AG20443 (cell line): ENCODE data around the gene COP1.

Source experiments
- DNase-seq: peaks from one replicate; pipeline ENCODE4 v3.0.0; 2012; ENCODE audit warnings: low spot score, mixed read lengths

COP1 gene

DNA sequence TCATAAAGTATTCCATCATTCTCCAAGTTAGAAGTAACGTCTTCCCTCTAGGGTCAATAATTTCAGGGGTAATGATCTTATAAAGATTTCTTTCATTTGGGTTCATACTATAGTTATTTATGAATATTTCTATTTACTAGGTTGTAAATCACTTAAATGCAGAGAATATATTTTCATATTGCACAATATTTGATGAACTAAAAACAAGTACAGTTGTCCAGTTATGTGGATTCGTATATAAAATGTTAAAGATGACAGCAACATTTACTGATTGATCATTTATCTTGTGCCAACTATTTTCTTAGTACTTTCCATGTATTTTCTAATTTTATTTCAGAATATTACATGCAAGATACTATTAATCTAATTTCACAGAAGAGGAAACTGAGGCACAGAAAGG is 243.3 kb downstream of the COP1 start:
- no peak for DNase-seq

DNA sequence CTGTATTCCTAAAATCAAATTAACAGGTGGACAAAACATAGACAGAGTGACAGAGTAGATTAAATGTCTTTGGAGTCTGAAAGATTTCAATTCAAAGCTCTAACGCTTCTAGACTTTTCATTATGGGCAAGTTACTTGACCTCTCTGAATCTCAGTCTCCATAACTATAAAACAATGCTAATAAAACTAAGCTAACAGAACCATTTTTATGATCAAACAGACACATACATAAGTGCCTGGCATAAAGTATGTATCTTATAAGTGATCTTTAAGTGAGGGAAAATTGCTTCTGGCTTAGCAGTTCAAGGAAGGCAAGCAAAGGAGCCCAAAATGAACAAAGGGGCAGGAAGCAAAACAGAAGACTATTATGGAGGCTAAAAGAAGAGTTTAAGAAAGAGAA is 246.9 kb downstream of the COP1 start:
- no peak for DNase-seq

DNA sequence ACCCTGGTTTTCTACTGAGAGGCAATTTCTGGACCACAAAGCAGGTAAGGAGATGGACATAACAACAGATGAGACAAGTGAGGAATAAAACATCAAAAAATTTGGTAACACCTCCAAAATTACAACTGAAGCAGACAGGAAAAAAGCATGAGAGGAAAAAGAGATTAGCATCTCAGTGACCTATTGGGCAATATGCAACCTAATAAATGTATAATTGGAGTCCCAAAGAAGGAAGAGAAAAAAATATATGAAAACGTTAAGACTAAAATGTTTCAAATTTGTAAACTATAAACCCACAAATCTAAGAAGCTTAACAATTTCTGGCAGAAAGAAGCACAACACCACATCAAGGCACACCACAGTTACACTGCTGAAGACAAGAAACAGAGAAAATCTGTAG is 255.5 kb downstream of the COP1 start:
- DNase-seq: no peak

DNA sequence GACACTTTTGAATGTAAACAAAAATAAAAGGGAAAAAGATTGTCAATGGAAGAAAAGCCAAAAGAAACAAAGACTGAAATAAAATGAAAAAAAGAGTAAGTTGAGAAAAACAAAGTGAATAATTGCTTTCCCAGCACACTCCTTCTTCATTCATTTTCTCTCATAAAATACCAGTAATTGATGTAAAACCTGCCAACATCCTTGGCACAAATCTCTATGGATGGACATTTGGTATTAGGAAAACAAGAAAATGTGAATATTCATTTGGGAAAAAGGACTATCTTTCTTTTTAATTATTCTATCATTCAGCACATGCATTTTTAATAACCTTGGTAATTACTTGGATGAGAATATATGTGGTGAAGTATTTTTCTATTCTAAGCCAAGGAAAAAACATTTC is 259.3 kb downstream of the COP1 start:
- no peak for DNase-seq

DNA sequence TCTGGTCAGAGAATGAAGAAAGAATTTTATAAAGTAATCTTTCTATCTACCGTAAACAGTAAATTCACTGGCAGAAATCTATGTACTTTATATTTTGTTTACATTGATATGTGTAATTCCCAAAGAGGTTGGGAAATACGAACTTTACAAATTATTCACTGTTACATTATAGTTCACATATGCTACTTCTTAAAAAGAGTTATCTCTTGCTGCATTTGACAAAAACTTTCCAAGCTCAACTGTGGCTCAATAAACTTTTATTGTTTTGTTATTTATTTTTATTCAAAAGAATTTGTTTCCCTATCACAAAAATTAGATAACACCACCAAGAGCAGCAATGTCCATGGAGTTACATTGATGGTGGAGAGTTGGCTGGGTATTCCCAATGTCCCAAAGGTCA is 262.5 kb downstream of the COP1 start:
- no peak for DNase-seq

DNA sequence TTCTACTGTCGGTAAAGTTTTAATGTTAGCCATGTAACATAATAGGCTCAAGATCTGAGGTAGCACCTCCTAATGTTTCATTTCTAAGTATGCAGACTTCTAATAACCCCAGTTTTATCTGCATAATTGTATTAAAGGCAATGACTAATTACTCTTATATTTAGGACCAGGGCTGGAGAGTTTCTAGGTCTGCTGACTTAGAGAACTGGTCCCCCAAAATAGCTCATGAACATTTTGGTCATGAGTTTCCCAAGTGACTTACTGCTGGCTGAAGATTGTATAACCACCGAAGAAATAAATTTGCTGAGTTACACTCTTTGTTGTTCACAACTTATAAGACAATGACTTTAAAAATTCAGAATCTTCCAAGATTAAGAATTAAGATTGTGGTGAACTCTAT is 265.9 kb downstream of the COP1 start:
- DNase-seq: no peak

DNA sequence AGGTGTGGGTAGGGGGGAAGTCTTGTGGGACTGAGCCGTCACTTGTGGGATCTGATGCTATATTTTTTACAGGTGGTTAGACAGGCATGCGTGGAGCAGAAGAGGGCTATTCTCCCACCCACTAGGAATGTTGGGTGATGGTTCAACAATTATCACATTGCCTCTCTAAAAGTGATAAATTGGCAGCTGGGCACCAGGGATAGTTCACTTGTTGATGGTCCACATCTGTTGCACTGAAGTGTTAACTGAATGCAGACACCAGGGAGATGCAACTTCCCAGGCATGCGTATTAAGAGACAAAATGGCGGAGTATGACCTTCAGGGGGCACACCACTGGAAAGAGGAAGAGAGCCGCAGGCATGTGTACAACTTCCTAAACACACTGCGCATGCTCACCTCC is 270.4 kb downstream of the COP1 start:
- DNase-seq: no peak

DNA sequence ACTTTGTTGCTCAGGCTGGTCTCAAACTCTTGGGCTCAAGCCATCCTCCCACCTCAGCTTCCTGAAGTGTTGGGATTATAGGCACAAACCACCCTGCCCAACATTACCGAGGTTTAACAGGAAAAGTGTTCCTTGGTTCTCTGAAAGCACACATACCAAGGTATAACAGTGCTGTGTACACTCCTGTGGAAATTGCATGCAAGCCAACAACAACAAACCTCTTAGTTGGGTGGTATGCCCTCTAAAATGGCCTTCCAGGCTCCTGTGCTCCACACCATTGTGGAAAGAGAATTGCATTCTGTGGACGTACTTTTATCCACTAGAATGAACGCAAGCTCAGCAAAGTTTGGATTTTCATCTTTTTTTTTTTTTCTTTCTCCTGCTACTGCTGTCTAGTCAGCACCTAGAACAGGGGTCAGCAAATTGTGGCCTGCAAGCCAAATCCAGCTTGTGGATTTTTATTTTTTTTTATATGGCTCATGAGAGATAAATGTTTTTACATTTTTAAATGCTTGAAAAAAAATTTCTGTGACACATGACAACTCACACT is 271.4 kb downstream of the COP1 start:
- DNase-seq: no peak

DNA sequence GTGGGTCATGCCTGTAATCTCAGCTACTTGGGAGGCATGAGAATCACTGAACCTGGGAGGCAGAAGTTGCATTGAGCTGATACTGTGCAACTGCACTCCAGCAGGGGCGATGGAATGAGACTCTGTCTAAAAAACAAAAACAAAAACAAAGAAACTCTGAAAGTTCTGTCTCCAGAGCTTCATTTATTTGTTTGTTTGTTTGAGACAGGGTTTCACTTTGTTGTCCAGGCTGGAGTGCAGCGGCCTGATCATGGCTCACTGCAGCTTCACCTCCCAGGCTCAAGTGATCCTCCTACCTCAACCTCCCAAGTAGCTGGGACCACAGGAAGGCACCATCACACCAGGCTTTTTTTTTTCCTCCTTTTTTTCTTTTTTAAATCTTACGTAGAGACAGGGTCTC is 271.9 kb downstream of the COP1 start:
- DNase-seq: no peak

DNA sequence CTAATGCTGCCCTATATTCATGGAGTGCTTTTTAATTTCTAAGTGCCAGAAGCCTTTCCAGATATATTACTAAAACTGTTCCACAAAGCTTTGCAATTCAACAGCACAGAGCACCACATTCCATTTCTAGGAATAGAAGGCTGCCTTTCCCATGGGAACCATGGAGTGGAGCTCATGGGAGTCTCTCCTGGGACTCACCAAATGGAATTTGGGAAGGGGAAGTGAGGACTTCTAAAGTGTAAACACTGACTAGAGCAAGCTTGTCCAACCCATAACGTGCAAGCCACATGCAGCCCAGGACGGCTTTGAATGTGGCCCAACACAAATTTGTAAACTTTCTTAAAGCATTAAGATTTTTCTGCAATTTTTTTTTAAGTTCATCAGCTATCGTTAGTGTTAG is 273.3 kb downstream of the COP1 start:
- DNase-seq: no peak

DNA sequence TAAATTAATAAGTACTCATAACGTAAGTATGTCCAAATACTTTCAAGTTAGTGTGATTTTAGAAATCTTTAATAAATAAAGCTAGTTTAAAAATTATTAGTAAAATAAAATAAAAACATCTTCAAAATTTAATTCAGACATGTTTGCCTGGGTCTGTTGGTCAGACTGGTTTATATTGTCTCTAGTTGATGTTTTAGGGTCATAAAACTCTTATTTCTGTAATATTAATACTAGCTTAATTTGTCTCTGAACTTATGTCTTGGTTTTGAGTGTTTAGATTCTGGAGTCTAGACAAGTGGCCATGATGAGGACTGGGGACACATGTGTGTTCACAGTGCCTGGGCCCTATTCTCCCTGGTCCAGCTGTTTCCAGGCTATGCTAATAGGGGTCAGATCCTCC is 279.1 kb downstream of the COP1 start:
- DNase-seq: no peak

DNA sequence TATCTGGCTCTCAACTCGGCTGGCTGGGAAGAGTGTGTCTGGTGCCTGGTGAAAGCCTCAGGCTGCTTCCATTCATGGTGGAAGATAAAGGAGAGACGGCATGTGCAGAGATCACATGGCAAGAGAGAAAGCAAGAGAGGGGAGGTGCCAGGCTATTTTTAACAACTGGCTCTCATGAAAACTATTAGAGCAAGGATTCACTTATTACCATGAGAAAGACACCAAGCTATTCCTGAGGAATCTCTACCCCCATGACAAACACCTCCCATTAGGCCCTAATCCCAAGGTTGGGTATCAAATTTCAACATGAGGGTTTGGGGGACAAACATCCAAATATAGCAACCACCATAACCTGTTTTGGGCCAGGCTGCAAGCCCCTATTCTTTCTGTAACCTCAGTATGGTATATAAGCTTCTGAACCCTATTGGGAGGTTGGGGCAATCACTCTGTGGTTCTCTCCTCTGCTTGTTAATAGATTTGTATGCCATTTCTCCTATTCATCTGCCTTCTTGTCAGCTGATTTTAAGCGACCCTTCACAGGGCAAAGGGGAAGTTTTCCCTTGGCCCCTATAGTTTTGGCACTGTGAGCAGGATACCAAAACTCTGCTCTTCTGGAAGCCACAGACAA is 284.7 kb downstream of the COP1 start:
- no peak for DNase-seq

DNA sequence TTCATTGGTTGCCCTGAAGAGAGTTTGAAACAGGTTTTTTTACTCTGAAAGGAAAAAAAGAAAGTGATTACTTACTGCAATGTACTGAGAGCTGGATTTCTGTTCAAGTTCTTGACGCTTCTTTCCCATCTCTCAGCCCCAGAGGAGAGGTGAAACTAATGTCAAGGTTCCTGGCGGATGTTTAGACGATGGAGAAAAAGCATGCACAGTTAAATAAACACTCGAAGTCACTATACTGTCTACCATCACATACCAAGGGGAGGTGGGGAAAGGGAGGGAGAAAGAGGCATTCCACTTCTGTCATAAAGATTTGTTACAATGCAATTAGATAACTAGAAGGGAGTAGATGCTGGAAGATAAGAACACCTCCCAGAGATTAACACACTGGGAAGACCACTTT is 286.7 kb downstream of the COP1 start:
- DNase-seq: no peak

DNA sequence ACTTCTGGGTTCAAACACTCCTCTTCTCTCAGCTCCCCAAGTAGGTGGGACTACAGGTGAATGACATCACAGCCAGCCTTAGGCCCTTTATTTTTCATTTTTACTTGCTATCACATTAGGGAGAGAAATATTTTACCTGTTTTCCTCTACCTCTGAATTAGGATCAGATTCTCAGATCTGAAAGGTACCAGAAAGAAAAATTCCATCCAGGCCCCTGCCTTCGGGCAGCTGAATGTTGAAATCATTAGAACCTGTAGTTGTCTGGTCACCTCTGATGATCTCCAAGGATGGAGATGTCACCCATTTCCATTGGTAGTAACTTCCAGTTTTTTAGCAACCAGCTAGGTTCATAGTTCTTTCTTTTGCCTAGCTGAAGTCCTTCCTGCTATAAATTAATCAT is 288.1 kb downstream of the COP1 start:
- DNase-seq: no peak

DNA sequence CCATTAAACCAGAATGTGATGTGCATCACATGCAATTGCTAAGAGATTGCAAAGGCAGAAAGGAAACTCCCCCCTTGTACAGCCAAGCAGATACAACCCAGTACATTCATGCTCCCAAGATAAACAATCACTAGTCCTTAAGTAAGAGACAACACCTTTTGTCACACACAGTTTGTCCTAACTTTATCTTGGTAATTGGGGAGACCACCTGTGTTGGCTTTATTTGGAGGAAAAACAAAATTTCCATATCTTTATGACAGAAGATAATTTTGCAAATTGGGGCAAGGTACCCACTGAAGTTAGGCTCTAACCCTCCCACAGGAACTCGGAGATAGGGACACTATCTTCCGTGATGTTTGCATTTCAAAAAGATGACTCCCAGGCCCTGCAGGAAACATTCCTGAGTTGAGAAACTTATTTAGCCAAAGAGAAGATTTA is 288.7 kb downstream of the COP1 start:
- no peak for DNase-seq

DNA sequence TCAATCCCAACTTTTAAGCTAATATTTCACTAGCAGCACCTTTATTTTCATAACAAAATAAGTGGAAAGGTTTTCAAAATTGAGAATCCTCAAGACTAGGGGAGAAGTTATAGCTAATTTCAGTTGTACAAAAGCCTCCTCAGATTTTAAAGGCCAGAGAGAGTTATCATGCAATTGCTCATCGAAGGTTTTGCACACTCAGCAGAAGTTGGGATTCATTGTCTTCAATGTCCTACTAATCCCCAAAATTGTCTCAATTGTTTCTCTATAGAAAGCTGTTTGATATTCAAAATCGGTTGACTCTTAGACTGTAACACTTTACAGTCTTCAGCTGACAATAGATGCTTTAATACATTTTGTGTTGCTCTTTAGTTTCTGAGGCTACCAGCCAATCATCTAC is 293.0 kb downstream of the COP1 start:
- no peak for DNase-seq

DNA sequence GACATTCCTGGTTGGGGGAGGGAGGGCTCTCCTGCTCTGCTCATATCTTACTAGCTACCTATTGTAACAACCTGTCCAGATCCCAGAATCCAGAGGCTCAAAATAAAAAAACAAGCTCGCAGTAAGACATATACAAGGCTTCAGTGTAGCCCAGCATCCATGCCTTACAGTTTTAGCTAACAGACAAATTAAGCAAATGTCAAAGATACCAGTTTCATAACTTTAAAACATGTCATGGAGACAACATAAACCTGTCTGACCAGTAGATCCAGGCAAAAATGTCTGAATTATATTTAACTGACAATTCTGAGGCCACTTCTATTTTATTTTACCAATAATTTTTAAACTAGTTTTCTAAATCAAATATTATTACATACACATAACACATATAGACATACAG is 295.9 kb downstream of the COP1 start:
- no peak for DNase-seq

DNA sequence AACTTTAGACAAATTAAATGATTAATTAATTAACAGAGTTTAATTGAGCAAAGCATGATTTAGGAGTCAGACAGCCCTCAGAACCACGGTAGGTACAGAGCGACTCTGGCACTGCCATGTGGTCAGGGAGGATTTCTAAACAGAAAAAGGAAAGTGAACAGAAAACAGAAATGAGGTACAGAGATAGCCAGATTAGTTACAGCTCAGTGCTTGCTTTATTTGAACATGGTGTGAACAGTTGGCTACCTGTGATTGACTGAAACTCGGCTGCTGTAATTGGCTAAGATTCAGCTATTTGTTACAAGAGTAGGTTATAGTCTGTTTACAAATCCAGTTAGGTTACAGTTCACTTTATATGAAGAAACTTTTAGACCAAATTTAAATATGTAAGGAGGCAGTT is 300.7 kb downstream of the COP1 start:
- no peak for DNase-seq

DNA sequence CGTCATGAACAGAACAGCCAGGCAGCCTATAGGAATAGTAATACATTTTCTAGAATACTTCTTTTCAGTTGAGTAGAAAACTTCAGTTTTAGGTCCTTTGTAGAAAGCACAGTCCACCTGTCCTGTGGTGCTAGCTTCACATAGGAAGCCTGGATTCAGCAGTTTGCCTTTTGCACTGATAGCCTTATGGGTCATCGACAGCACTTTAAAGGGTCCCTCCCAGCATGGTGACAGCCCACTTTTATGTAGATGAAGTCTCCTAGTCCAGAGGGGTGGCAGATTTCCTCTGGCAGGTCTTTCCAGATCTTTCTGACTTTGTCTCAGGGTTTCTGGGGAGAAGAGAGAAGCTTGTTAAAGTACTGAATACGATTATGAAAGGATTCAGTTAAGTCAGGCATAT is 302.3 kb downstream of the COP1 start:
- no peak for DNase-seq

DNA sequence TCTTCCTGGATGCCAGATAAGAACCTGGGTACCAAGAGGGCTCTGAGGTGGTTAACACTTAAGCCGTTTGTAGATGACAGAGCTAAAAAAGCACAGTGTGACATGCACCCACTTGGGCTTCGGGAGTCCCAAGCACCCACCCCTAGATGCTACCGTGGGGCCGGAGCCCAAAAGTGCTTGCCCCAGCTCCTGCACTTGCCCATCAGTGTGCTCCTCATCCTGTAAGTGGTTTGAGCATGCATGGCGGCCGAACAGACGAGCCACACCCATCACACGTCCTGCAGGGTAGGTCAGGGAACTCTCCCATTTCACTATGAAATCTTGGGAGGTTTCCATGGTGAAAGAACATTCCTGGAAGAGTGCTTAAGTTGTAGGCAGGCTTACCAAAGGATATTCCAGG is 304.8 kb downstream of the COP1 start:
- no peak for DNase-seq

DNA sequence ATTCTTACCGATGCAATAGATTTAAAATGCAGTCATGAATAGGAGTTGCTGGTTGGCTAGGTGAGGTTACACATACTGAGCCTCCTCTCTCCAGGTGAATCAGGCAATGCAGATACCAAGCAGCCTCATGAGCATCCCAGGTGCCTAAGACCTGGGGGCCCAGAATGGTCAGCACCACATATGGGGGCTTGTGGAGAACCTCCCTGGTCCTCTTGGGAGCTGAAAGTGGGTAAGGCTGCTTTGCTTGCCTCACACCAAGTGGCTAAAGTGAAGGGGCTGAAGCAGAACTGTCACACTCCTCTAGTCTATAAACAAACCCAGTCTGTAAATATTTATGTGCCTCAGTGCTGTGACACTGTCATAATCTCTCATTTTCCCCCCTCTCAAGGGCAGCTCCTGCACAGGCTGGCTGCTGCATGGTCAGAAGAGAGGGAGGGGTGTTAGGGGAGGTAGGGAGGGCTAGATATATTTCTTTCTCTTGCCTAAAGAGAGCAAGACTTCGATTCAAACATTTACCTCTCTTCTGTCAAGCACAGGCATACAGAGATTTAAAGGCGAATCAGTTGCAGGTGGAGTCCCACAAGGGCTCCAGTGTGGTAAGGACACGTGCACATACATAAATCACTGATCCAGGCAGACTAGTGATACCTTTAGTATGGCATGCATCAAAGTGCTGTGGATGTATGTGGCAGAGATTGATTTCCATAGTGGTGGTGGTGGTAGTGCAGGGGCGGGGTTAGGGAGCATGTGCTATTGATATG is 305.8 kb downstream of the COP1 start:
- DNase-seq: no peak

DNA sequence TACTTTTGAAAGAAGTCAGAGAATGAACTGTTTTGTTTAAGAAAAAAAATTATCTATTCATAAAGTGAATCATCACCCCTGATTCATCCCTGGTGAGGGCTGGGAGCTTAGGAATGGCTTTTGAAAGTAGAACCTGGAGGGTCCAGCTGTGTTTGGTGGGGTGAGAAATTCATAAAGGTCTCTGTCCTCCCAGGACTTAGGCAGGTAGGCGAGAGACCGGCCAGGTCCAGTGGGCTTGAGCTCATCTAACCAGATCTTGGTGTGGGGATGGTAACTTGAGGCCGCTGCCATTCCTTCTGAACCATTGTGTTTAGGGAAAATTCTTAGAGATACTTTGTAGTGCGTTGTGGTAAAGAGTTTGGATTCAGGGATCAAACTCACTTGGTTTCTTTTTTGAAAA is 306.9 kb downstream of the COP1 start:
- no peak for DNase-seq

DNA sequence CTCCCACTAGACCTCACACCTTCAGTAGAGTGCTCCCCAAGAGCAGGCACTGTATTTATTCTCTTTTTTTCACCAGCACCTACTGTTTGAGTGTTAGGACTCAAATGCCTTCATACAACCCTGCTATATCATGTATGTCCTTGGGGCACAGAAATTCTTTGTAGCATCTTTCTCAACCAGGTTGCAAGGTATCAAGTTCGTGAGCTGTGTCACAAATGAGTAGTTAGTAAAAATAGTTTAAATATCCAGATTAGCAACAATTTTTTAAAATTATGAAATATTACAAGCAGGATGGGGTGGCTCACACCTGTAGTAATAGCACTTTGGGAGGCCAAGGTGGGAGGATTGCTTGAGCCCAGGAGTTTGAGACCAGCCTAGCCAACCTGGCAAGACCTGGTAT is 311.1 kb downstream of the COP1 start:
- no peak for DNase-seq
